IMR-90 (cell line): ENCODE measurements around the gene JPH4. TPM values are rescaled to one million over a fixed set of nuclear protein-coding genes. Genes with fewer than 3 reads are reported as not detected.

Experiments used
- ATAC-seq: fragments of 200-7000 bp; cut with Tn5 transposase; 2 replicates; pipeline ENCODE4 v1.9.1; 2020; ENCODE audit warnings: low read depth, mild to moderate bottlenecking, moderate library complexity
- BruUV-seq: library from RNA; stranded (reverse); fragments of 400-500 nt; replicated peaks from 2 replicates; lab custom pipeline; 2021; lab: Mats Ljungman, UMichigan
- CTCF ChIA-PET: fragments of 300-600 bp; formaldehyde crosslinking; extraction: SDS; loops from one replicate; lab custom pipeline; 2021; ENCODE audit warnings: antibody characterized with exemption; lab: Yijun Ruan, JAX
- POLR2A ChIA-PET: fragments of 300-600 bp; sonication (Branson Sonifier 250); formaldehyde crosslinking; loops from one replicate; lab custom pipeline; 2022; ENCODE audit warnings: antibody characterized with exemption; ENCODE audit not compliant: unreplicated experiment; lab: Charles Lee
- DNase-seq: peaks from one replicate; pipeline ENCODE4 v3.0.0; 2013
- H2AFZ ChIP-seq: replicated peaks from 2 replicates; pipeline ENCODE3; 2013; ENCODE audit warnings: low read length, mild to moderate bottlenecking; ENCODE audit not compliant: poor library complexity
- H2AK5ac ChIP-seq: 2 replicates; pipeline ENCODE4 v1.6.1; 2013; ENCODE audit warnings: low read depth, low read length, inconsistent platforms
- H2AK9ac ChIP-seq: replicated peaks from 2 replicates; pipeline ENCODE3; 2013; ENCODE audit warnings: mild to moderate bottlenecking, low read depth, low read length, moderate library complexity; ENCODE audit not compliant: poor library complexity
- H2BK120ac ChIP-seq: 2 replicates; pipeline ENCODE4 v1.6.1; 2013; ENCODE audit warnings: low read depth, low read length, inconsistent platforms
- H2BK15ac ChIP-seq: 3 replicates; pipeline ENCODE4 v1.6.1; 2013; ENCODE audit warnings: low read depth, low read length, inconsistent platforms
- H2BK20ac ChIP-seq: 2 replicates; pipeline ENCODE4 v1.6.1; 2013; ENCODE audit warnings: low read depth, mild to moderate bottlenecking, inconsistent platforms, low read length, moderate library complexity
- H2BK5ac ChIP-seq: 2 replicates; pipeline ENCODE4 v1.6.1; 2013; ENCODE audit warnings: mild to moderate bottlenecking, low read depth, low read length, inconsistent platforms; ENCODE audit not compliant: poor library complexity, severe bottlenecking
- H3K14ac ChIP-seq: replicated peaks from 2 replicates; pipeline ENCODE4 v1.6.1; 2013; ENCODE audit warnings: low read depth, low read length, inconsistent platforms
- H3K18ac ChIP-seq: 2 replicates; pipeline ENCODE4 v1.6.1; 2013; ENCODE audit warnings: low read depth, low read length, control low read depth
- H3K23ac ChIP-seq: 2 replicates; pipeline ENCODE4 v1.6.1; 2013; ENCODE audit warnings: low read depth, low read length, inconsistent platforms
- H3K27ac ChIP-seq: 2 replicates; pipeline ENCODE4 v1.5.1; 2013; ENCODE audit warnings: mild to moderate bottlenecking, control low read depth, low read length; ENCODE audit not compliant: insufficient read depth
- H3K27me3 ChIP-seq: 2 replicates; pipeline ENCODE4 v1.6.1; 2013; ENCODE audit warnings: low read length; ENCODE audit not compliant: control insufficient read depth, insufficient read depth
- H3K36me3 ChIP-seq: 2 replicates; pipeline ENCODE4 v1.6.1; 2013; ENCODE audit warnings: low read length, mixed read lengths; ENCODE audit not compliant: control insufficient read depth, insufficient read depth
- H3K4ac ChIP-seq: 2 replicates; pipeline ENCODE4 v1.6.1; 2013; ENCODE audit warnings: low read depth, low read length, inconsistent platforms
- H3K4me1 ChIP-seq: 2 replicates; pipeline ENCODE4 v1.6.1; 2013; ENCODE audit warnings: low read length, mixed read lengths; ENCODE audit not compliant: control insufficient read depth, insufficient read depth
- H3K4me2 ChIP-seq: 2 replicates; pipeline ENCODE4 v1.6.1; 2013; ENCODE audit warnings: low read depth, mild to moderate bottlenecking, control low read depth, low read length, moderate library complexity
- H3K4me3 ChIP-seq: 2 replicates; pipeline ENCODE4 v1.5.1; 2013; ENCODE audit warnings: low read depth, mild to moderate bottlenecking, control low read depth, low read length, moderate library complexity; ENCODE audit not compliant: insufficient read depth
- H3K56ac ChIP-seq: 2 replicates; pipeline ENCODE4 v1.6.1; 2013; ENCODE audit warnings: low read length, inconsistent platforms; ENCODE audit not compliant: insufficient read depth; ENCODE audit errors: extremely low read depth
- H3K79me1 ChIP-seq, 2 experiments: 2 replicates each; pipeline ENCODE4 v1.6.1; 2013; ENCODE audit warnings: low read length in 2 of 2, inconsistent platforms in 1 of 2, low read depth in 1 of 2
- H3K9ac ChIP-seq: 2 replicates; pipeline ENCODE4 v1.6.1; 2013; ENCODE audit warnings: low read depth, low read length, control low read depth
- H3K9me1 ChIP-seq: 2 replicates; pipeline ENCODE4 v1.6.1; 2013; ENCODE audit warnings: low read length, inconsistent platforms; ENCODE audit not compliant: insufficient read depth
- H3K9me3 ChIP-seq: 2 replicates; pipeline ENCODE4 v1.6.1; 2013; ENCODE audit warnings: low read length; ENCODE audit not compliant: control insufficient read depth, insufficient read depth
- H4K20me1 ChIP-seq: 2 replicates; pipeline ENCODE4 v1.6.1; 2013; ENCODE audit warnings: low read length, inconsistent platforms; ENCODE audit not compliant: insufficient read depth
- H4K5ac ChIP-seq: 2 replicates; pipeline ENCODE4 v1.6.1; 2013; ENCODE audit warnings: mild to moderate bottlenecking, low read depth, low read length, control low read depth
- H4K8ac ChIP-seq, 2 experiments: 2 replicates each; pipeline ENCODE4 v1.6.1; 2013; ENCODE audit warnings: low read depth in 2 of 2, low read length in 2 of 2, control low read depth in 1 of 2, inconsistent platforms in 1 of 2
- H4K91ac ChIP-seq: 2 replicates; pipeline ENCODE4 v1.6.1; 2013; ENCODE audit warnings: low read depth, low read length, inconsistent platforms; ENCODE audit not compliant: insufficient read depth
- BHLHE40 ChIP-seq: fragments of 150-350 bp; IDR thresholded peaks from 2 replicates; pipeline ENCODE4 v1.6.1; 2016; ENCODE audit warnings: mild to moderate bottlenecking, low read depth, low read length
- CEBPB ChIP-seq: IDR thresholded peaks from 2 replicates; pipeline ENCODE4 v1.6.1; 2012; ENCODE audit warnings: low read depth, low read length, improper control_type of control experiment
- CHD1 ChIP-seq: IDR thresholded peaks from 2 replicates; pipeline ENCODE4 v1.6.1; 2012; ENCODE audit warnings: low read depth, low read length, improper control_type of control experiment
- ELK1 ChIP-seq: fragments of 150-350 bp; IDR thresholded peaks from 2 replicates; pipeline ENCODE4 v1.6.1; 2016; ENCODE audit warnings: low read depth, mild to moderate bottlenecking, low read length, moderate library complexity, borderline replicate concordance
- FOS ChIP-seq: fragments of 150-350 bp; IDR thresholded peaks from 2 replicates; pipeline ENCODE4 v1.6.1; 2016; ENCODE audit warnings: low read depth, low read length
- MAFK ChIP-seq: IDR thresholded peaks from 2 replicates; pipeline ENCODE4 v1.6.1; 2012; ENCODE audit warnings: low read depth, low read length, improper control_type of control experiment
- MAZ ChIP-seq: IDR thresholded peaks from 2 replicates; pipeline ENCODE4 v1.6.1; 2012; ENCODE audit warnings: low read depth, mild to moderate bottlenecking, low read length, improper control_type of control experiment, moderate library complexity, borderline replicate concordance
- MXI1 ChIP-seq: IDR thresholded peaks from 2 replicates; pipeline ENCODE4 v1.6.1; 2012; ENCODE audit warnings: low read depth, mild to moderate bottlenecking, low read length, moderate library complexity, borderline replicate concordance
- NFE2L2 ChIP-seq: fragments of 150-350 bp; IDR thresholded peaks from 2 replicates; pipeline ENCODE4 v1.6.1; 2016; ENCODE audit warnings: low read depth, mild to moderate bottlenecking, low read length
- POLR2A ChIP-seq: IDR thresholded peaks from 2 replicates; pipeline ENCODE4 v1.6.1; 2012; ENCODE audit warnings: mild to moderate bottlenecking, low read depth, low read length
- RCOR1 ChIP-seq: IDR thresholded peaks from 2 replicates; pipeline ENCODE4 v1.6.1; 2012; ENCODE audit warnings: mild to moderate bottlenecking, low read length, improper control_type of control experiment; ENCODE audit not compliant: insufficient replicate concordance
- RFX5 ChIP-seq: IDR thresholded peaks from 2 replicates; pipeline ENCODE4 v1.8.0; 2012; ENCODE audit warnings: low read depth, mild to moderate bottlenecking, low read length, moderate library complexity
- SMC3 ChIP-seq: fragments of 150-350 bp; IDR thresholded peaks from 2 replicates; pipeline ENCODE4 v1.6.1; 2016; ENCODE audit warnings: low read depth, mild to moderate bottlenecking, antibody characterized with exemption, low read length, moderate library complexity
- WGBS, 2 experiments: methylation state at CpG; one replicate each; pipeline versions ENCODE4 v1.1.5 to v1.1.7; 2013; ENCODE audit warnings: missing lambda C conversion rate in 2 of 2; ENCODE audit not compliant: insufficient read length in 1 of 2; ENCODE audit errors: extremely low coverage in 2 of 2; 5-methylcytosine and 5-hydroxymethylcytosine counted together
- dilution Hi-C: fragments of 300-500 bp; cut with HindIII; formaldehyde crosslinking; loops from one replicate; pipeline ENCODE4 v1.14.3; 2018; ENCODE audit warnings: low sequenced_read_pairs; ENCODE audit not compliant: unreplicated experiment
- in situ Hi-C: fragments of 300-500 bp; cut with MboI; formaldehyde crosslinking; loops from 3 replicates; pipeline ENCODE4 v1.14.3; 2019; ENCODE audit warnings: low sequenced_read_pairs, inconsistent platforms, mixed read lengths
- intact Hi-C: fragments of 100-400 bp; cut with micrococcal nuclease; formaldehyde crosslinking; loops from 2 replicates; pipeline ENCODE4 v1.10.0; 2022
- polyA plus RNA-seq, 3 experiments: library from polyadenylated mRNA; depleted of rRNA; stranded (reverse); fragments of >200 nt; gene quantifications; 2 replicates each; pipeline ENCODE4 v1.2.3, GENCODE V29; 2012; ENCODE audit warnings: low replicate concordance in 1 of 3
- total RNA-seq: library from RNA; depleted of rRNA; stranded (reverse); fragments of >200 nt; gene quantifications from 2 replicates; pipeline ENCODE4 v1.2.3, GENCODE V29; 2012
- TF ChIP-seq, protein P1 (sequence below): fragments of 150-350 bp; IDR thresholded peaks from 2 replicates; pipeline ENCODE4 v1.6.1; 2017; ENCODE audit warnings: mild to moderate bottlenecking, antibody characterized with exemption, low read length, low read depth

Gene JPH4
- total and polyA plus RNA-seq, 2 of the 4 experiments (the other 2 are of a cell fraction) = not detected

- no peak overlapping the region for H2AK9ac ChIP-seq
- H2BK20ac ChIP-seq = no peak overlapping the region
- POLR2A ChIA-PET = no interaction called here
- H3K4me2 ChIP-seq = no peak overlapping the region
- H2BK15ac ChIP-seq = no peak overlapping the region
- intact Hi-C loops = no loop called here
- H3K18ac ChIP-seq = no peak overlapping the region
- CTCF ChIA-PET = no interaction called here
- no peak for ATAC-seq
- TF ChIP-seq SMC3 (no peak), FOS (no peak), CHD1 (no peak), RFX5 (no peak), BHLHE40 (no peak), RCOR1 (no peak), MAZ (no peak), ELK1 (no peak), POLR2A (no peak), NFE2L2 (no peak), CEBPB (no peak), MAFK (no peak), MXI1 (no peak)
- TF ChIP-seq, protein P1, sequence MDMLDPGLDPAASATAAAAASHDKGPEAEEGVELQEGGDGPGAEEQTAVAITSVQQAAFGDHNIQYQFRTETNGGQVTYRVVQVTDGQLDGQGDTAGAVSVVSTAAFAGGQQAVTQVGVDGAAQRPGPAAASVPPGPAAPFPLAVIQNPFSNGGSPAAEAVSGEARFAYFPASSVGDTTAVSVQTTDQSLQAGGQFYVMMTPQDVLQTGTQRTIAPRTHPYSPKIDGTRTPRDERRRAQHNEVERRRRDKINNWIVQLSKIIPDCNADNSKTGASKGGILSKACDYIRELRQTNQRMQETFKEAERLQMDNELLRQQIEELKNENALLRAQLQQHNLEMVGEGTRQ = no peak
- no peak overlapping the region for H4K5ac ChIP-seq
- no peak overlapping the region for H2AK5ac ChIP-seq
- H4K8ac ChIP-seq = no peak overlapping the region
- no peak overlapping the region for H2AFZ ChIP-seq
- no peak overlapping the region for H3K23ac ChIP-seq
- no peak overlapping the region for H3K27ac ChIP-seq
- H3K56ac ChIP-seq = no peak overlapping the region
- no TSS peak for BruUV-seq
- no peak overlapping the region for H2BK120ac ChIP-seq
- no peaks in the 10 kb centered on the region for H3K79me1 ChIP-seq
- dilution Hi-C loops = no loop called here
- no peak overlapping the region for H4K91ac ChIP-seq
- no peaks in the 10 kb centered on the region for H3K36me3 ChIP-seq
- H3K4me3 ChIP-seq = no peak overlapping the region
- no peaks in the 10 kb centered on the region for H3K9me3 ChIP-seq
- in situ Hi-C loops = no loop called here
- DNase-seq = no peak
- H3K9me1 ChIP-seq = no peaks in the 10 kb centered on the region
- H4K20me1 ChIP-seq = no peaks in the 10 kb centered on the region
- H3K4me1 ChIP-seq = no peaks in the 10 kb centered on the region
- H3K27me3 ChIP-seq = peaks cover 5% of the 10 kb centered on the region
- WGBS, 2 experiments = 0% methylated on average over 2 of the region's 3 CpGs; no CpG with 5 or more reads in 1 of the 2 experiments
- H2BK5ac ChIP-seq = no peak overlapping the region
- no peak overlapping the region for H3K4ac ChIP-seq
- no peak overlapping the region for H3K9ac ChIP-seq
- H3K14ac ChIP-seq = no peak overlapping the region
These were observed 30.4 kb upstream of the JPH4 start for GRCh38 chr14:23609001-23609400.
